HG03378 (cell line): ENCODE measurements around the gene OPCML.

ENCODE experiments used
- ATAC-seq: cut with Tn5 transposase; IDR thresholded peaks from one replicate; pipeline ENCODE4 v1.9.1; 2021; ENCODE audit warnings: mild to moderate bottlenecking, moderate library complexity; ENCODE audit not compliant: unreplicated experiment

OPCML gene

DNA sequence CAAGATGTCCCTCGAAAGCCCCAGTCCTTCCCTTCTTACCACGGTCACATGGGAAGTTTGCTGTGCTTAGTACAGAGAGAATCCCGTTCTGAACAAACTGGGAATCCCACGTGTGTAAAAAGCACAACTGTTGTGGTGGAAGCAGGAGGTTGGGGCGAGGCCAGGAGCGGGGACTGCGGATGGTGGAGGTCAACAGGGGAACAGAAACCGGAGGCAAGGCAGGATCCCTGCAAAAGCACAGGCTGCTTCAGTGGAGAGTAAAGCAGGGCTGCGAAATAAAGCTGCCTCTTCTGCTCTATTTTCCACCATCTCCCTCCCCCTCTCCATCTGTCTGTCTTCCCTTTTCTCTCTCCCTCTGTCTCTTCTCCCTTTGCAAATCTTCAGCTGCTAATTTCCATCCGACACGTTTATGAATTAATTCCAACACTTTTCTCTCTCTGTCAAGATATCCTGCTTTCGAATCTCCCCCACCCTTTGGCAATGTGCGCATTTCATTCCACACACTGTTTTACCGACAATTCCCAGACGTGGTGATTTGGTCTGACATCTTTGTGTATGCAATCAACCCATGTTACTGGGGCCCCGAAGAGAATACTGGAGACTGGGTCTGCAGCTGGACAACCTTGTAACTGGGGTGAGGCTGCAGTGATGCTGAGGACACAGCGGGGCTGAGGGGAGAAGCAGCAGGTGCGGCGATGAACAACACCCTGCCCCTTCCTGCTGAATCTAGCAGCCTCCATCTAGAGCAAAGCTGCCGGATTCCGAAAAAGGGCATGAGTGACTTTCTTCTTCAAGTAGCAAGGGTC lies 571.8 kb downstream of the OPCML start:
- ATAC-seq, result no peak

DNA sequence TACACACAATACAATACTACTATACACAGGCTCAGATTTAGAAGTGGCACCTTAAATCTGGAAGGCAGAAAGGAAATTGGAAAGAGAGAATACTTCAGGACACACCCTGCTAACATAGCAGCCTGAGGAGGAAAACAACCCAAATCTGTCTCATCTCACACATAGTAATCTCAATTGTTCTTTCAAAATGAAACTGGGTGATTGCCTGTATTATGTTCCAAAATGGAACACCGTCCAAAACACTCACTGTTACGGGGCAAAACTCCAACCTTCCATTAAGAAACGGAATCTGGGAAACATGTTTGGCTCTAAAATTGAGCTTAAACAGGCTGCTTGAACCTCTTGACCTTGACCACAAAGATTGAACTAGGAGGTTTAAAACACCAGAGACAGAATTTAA lies 572.6 kb downstream of the OPCML start:
- no peak for ATAC-seq

DNA sequence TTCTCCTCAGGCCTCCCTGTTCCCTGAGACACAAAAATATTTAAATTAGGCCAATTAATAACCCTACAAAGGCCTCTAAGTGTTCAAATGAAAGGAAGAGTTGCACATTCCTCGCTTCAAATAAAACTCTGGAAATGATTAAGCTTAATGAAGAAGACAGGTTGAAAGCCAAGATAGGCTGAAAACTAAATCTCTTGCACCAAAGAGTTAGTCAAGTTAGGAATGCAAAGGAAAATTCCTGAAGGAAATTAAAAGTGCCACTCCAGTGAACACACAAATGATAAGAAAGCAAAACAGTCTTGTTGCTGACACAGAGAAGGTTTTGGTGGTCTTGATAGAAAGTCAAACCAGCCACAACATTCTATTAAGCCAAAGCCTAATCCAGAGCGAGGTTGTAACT lies 574.4 kb downstream of the OPCML start:
- ATAC-seq, result no peak

DNA sequence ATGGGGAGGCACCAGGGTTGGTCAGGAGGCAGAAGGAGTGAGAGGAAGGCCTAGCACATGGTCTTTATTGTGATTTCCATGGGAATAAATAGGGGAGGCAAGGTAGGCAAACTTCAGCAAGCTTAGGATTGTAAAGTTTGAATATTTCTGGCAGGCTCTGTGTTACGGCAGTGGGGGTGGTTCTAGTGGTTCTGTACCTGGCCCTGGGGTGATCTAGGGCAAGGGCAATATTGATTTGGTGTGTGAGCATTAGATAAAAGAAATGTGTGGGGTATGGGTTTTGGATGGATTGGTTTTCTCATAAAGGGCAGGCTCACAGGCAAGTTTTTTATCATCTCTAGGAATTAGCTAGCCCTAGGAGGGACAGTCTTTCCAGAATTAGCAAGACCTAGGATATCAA lies 584.0 kb downstream of the OPCML start:
- ATAC-seq, result no peak

DNA sequence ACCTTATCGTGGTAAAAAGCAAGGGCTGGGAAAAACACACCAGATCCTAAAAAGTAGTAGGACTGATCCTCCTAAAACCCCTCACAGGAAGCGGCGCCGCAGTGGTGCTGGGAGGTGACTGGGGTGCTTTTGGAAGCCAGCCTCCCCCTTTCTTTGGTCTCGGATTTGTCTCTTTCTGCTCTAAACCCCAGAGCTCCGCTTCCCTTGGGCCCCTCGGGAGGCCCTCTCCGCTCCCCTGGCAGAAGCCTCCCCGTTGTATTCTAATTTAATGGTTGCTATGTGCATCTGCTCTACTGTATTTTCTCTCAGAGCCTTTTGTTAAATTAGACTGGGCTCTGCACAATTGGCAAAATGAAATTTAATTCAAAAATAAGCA lies 587.7 kb downstream of the OPCML start:
- ATAC-seq, result no peak

DNA sequence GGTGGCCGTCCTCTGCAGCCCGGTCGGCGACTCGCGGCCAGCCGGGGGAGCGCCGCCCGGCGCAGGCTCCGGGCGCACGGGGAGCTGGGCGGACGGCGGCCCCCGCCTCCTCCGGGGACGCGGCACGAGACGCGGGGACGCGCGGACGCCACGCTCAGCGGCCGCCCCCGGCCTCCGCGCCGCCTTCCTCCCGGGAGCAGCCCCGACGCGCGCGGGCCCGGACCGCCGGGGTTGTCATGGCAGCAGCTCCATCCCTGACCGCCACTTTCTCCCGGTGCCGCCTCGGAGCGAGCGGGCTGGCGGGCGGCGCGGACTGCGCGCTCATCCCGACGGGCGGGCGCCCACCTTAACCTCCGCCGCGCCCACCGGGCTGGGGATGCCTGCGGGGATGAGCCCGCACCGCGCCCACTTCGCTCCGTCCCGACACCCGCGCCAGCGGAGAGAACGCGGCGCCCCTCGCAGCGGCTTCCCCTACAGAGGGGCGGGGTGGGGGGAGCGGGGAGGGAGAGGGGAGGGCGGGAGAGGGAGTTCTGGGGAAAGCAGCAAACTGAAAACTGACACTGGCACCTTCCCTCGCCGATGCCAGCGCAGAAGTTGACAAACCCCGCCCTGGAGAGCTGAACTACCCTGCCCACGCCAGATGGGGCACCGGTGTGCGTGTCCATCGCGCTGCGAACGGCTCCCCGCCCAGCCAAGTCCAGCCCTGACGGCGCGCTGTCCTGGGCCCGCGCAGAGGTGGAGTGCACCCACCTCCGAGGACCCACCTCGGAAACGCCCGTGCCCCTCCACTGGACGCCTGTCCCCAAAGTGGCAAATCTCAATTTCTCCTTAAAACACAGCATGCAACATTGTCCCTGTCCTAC lies 588.4 kb downstream of the OPCML start:
- ATAC-seq, result no peak

DNA sequence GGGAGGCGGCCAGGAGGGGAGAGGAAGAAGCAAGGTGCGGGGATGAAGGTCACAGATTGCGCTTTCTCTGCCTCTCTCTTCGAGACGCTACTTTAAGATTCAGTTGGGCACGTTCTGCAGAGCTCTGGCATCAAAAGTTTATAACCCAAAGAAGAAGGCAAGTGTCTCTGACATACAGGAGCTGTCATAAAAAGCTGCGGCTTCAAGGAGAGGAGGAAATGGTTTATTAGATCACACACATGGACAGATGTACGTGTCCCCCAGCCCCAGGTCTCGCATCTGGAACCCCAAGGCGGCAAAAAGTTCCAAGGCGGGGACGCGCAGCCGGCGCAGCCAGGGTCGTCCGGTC lies 589.0 kb downstream of the OPCML start:
- no peak for ATAC-seq

DNA sequence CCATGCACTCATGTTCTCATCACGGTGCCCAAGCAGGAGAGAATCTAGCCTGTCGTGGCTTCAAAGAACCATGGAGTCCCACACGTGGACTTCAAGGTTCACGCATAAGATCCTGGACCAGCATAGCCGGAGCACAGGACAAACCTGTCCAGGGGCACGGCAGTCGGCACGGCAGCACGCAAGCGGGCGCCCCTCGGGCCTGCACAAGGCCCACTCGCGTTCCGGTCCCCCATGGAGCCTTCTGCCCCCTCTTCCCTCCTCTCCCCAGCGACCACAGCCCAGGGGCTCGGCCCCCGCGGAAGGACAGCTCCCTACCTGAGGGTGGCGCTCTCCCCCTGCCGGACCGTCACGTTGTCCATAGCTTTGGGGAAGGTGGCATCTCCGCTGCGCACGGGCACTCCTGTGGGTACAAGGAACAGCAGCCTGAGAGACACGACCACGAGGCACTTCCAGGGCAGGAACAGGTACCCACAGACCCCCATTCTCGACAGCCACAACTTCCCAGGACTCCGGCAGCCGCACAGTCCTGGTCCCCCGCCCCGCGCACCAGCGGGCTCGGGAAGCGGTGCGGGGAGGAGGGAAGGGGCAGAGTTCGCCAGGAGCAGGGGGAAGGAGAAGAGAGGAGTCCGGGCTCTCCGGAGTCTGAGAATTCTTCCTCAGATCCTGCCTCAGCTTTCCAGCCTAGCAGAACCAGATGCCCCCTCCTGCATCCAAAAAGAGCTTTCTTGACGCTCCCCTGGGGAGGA lies 589.5 kb downstream of the OPCML start:
- no peak for ATAC-seq

DNA sequence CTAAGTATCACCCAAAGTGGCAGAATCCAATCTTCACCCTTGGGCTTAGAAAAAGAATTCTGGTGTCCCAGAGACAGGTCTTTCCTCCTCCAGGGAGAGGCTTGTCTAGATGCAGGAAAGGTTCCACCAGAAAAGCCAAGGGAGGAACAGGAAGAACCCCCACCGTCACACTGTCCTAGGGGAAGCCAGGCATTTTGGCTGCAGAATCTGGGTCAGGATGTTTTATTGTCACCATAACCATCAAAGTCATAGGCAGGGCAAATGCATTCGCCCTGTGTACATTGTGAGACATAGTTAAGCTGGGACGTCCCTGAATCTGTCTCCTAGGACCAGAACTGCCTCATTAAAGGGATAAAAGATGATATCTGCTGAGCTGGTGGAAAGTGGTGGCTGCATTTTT lies 590.5 kb downstream of the OPCML start:
- no peak for ATAC-seq

DNA sequence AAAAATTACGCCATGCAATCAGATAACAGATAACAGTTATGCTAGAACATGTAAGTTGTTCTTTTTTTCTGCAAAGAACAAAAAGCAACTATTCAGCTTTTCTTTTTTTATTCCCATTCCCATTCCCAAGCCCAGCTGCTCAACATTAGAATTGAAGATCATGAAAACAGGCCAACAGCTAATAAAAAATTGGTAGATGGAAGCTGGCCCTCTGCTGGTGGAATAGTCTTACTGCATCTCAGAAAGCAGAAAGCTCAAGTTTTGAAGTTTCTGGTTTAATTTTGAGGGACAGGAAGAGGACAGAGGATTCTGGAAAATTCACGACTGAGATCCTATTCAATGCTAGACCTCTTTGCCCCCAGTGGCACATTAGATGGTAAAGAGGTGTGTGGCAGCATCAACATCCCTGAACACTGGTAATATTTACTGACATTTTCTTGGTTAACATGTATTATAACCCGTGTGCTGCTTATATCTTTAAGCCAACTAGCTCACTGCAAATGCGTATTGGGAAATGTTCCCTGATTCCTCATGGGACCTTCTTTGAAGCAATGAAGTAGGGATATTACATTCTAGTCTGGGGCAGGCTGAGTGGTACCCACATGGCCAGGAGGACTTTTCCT lies 591.2 kb downstream of the OPCML start:
- ATAC-seq, result no peak

DNA sequence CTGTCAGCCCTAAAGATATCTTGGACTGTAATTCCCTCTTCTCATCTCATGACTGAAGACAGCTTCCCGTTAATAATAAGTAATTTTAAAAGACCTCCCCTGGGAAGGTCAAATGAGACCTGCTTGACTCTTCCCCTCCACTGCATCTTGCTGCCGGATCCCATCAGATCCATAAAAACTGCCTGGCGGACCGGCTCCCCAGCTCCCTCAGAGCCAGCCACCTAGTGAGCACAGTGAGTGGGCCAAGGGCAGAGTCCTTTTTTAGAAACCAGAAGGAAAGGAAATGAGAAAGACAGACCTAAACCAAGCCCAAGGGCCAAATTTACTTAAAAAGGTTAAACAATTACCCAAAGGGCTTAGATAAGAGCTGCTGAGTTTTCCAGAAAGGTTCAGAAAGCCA lies 595.3 kb downstream of the OPCML start:
- ATAC-seq, result no peak

DNA sequence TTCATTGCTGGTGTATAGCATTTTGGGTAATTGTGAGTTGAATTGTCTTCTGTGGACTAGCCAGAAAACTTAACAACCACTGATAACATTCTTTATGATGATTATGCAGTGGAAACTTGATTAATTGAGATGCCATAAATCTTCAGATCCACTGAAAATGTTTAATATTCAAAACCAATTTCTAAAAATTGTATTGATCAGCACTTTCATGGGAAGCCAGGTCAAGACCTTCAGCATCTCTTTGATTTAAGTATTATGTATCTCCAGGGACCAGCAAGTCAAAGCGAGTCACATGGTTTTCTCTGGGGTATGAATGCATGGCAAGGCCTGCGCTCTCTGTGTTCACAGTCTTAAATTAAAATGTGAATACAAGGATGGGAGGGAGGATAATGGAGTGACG lies 596.9 kb downstream of the OPCML start:
- ATAC-seq, result no peak

DNA sequence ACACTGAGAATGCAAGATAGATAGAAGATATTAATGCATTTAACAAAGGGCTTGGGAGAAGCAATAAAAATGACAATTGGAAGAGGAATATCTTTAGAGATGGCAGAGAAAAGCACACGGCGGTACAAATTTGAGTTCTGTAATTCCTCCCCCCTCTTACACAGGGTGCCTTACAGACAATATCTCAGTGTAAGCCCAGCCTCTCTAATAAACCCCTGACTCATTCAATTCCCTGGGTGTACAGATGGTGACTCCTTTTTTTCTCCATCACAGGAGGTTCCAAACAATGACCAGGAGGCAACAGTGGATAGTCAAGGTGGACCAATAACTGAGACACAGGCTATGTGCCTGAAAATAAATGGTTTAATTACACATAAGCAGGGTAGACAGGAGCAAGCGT lies 598.6 kb downstream of the OPCML start:
- ATAC-seq, result no peak

DNA sequence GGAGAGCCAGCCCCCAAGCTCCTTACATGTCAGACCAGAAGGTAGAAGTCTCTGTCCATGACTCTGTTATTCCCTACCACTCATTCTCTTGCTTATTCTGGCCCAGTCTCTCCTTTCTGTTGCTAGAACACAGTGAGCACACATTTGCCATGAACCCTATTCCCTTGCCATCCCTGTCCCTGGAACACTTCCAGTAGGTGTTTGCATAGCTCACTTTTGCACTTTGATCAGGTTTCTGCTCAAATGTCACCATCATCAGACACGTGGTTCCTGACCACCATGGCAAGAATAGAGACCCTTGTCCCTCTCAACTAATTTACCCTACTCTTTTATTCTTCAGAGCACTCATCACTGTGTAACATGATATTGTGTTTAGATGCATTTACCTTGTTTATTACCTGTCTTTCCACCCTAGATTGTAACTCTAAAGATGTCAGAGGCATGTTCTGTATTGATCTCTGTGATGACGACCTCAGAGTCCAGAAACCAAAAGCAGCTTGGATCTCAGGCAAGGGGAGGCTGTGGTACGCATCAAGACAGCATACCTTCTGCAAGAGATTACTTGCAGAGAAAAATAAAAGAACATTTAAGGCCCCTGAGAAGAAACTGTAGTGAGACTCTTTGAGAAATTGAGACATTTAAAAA lies 606.4 kb downstream of the OPCML start:
- no peak for ATAC-seq

DNA sequence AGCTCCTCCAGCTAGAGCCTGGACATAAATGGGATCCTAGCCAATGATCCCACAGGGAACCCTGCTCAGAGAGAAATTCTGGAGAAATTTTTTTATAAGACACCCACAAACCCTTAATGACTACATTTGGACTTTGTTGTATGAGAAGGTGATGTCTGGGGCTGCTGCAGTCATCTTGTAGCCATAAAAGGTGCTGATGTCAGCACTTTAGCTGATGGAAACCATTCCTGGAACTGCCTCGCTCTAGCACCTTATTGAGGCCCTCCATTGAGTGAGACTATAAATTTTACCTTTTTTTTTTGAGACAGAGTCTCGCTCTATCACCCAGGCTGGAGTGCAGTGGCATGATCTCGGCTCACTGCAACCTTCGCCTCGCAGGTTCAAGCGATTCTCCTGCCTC lies 610.7 kb downstream of the OPCML start:
- no peak for ATAC-seq

DNA sequence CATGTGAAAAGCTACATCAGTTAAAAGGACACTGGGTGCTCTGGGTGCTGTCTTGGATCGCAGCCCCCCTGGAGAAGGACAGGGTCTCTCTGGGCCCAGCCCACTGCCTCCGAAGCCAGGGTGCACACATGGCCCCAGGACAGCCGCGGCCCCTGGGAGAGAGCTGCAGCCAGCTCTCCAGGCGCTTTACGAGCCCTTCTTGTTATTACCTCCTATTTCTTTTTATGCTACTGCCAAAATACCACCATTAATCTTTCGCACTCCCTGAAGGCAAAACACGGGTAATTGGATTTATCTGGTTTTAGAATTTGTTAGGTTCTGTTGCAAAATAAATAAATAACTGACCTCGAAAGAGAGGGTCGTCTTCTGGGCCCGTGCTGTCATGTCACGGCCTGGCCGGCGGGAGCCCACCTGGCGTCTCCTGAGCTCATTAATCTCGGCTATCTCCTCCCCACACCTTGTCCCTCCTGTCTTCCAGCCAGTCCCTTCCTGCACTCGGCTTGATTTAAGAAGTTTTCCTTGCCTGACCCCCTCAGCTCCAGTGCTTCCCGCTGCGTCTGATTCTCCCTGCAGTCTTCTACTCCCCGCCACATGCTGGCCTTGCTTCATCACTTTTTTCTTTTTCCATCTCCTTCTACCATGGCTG lies 611.7 kb downstream of the OPCML start:
- no peak for ATAC-seq

DNA sequence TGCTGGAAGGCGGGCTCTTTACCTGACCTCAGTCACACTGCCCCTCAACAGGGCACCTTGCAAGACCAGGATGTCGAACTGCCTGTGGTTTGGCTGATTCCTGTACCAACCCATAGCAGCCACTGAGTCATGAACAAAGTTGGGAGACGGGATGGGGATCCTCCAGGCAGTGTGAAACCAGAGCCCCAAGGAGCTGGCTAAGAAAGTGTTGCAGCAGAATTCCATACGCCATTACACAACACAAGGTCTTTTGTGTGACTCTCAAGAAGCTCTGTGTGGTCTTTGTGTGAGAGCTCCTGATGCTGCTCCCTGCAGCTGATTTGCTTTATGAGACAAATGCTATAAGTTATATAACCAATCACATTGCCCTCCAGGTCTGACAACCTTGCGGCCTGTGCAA lies 617.7 kb downstream of the OPCML start:
- ATAC-seq, result no peak

DNA sequence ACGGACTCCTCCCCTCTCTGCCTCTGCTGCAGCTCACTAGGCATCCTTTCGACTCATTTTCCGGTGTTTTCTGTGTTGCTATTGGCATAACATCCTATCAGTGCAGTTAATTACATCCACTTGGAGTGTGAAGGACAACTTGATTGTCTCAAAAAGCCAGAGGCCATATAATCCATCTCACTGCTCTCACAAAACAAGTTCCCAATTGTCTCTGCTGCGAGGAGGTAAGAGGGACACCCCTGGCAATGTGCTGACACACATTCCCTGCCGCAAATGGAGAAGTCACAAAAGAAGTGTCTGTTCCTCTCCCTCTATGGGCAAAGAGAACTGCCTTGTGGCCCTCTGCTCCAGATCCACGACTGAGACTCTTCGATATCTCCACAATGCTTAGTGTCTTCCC lies 618.4 kb downstream of the OPCML start:
- no peak for ATAC-seq

DNA sequence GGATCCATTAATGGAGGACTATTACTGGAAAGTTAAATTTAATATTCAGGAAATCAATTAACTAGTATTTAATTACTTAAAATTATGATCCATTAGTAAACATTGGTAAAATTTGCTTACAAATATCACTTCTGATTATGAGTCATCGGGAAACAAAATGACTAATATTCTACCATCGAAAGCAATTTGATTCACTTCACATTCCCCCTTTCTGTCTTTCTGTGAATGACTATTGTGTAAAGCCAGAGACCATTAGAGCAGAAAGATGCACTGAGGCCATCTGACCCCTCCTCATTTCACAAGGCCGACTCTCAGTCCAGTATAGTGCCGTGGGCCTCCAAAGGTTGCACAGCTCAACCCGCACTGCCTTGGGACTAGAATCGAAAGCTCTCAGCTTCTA lies 619.0 kb downstream of the OPCML start:
- ATAC-seq, result no peak

DNA sequence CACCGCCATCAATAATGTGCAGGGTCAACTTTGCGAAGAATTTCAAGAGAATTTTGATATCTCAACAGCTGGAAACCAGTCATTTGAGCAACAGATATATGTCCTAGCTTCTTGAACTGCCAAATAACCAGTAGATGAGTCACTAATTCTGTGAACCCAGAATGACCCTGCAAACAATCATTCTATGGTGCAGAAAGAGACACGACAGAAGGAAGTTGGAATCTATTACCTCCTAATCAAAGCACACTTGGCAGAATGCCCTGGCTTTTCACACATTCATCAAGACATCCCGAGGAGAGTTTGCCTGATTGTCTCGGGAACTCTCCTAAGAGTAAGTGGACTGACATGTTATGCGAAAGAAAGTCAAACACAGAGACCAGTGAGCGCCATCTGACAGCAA lies 621.1 kb downstream of the OPCML start:
- ATAC-seq, result no peak
